IMR-90 (cell line): Measurements from ENCODE around the gene ASIC2. TPM values are rescaled to one million over a fixed set of nuclear protein-coding genes. Genes with fewer than 3 reads are reported as not detected.

Source experiments
- ATAC-seq: fragments of 200-7000 bp; cut with Tn5 transposase; 2 replicates; pipeline ENCODE4 v1.9.1; 2020; ENCODE audit warnings: low read depth, mild to moderate bottlenecking, moderate library complexity
- BruUV-seq: library from RNA; stranded (reverse); fragments of 400-500 nt; replicated peaks from 2 replicates; lab custom pipeline; 2021; lab: Mats Ljungman, UMichigan
- CTCF ChIA-PET: fragments of 300-600 bp; formaldehyde crosslinking; extraction: SDS; loops from one replicate; lab custom pipeline; 2021; ENCODE audit warnings: antibody characterized with exemption; lab: Yijun Ruan, JAX
- POLR2A ChIA-PET: fragments of 300-600 bp; sonication (Branson Sonifier 250); formaldehyde crosslinking; loops from one replicate; lab custom pipeline; 2022; ENCODE audit warnings: antibody characterized with exemption; ENCODE audit not compliant: unreplicated experiment; lab: Charles Lee
- DNase-seq: peaks from one replicate; pipeline ENCODE4 v3.0.0; 2013
- H2AFZ ChIP-seq: replicated peaks from 2 replicates; pipeline ENCODE3; 2013; ENCODE audit warnings: low read length, mild to moderate bottlenecking; ENCODE audit not compliant: poor library complexity
- H2AK5ac ChIP-seq: 2 replicates; pipeline ENCODE4 v1.6.1; 2013; ENCODE audit warnings: low read depth, low read length, inconsistent platforms
- H2AK9ac ChIP-seq: replicated peaks from 2 replicates; pipeline ENCODE3; 2013; ENCODE audit warnings: mild to moderate bottlenecking, low read depth, low read length, moderate library complexity; ENCODE audit not compliant: poor library complexity
- H2BK120ac ChIP-seq: 2 replicates; pipeline ENCODE4 v1.6.1; 2013; ENCODE audit warnings: low read depth, low read length, inconsistent platforms
- H2BK15ac ChIP-seq: 3 replicates; pipeline ENCODE4 v1.6.1; 2013; ENCODE audit warnings: low read depth, low read length, inconsistent platforms
- H2BK20ac ChIP-seq: 2 replicates; pipeline ENCODE4 v1.6.1; 2013; ENCODE audit warnings: low read depth, mild to moderate bottlenecking, inconsistent platforms, low read length, moderate library complexity
- H2BK5ac ChIP-seq: 2 replicates; pipeline ENCODE4 v1.6.1; 2013; ENCODE audit warnings: mild to moderate bottlenecking, low read depth, low read length, inconsistent platforms; ENCODE audit not compliant: poor library complexity, severe bottlenecking
- H3K14ac ChIP-seq: replicated peaks from 2 replicates; pipeline ENCODE4 v1.6.1; 2013; ENCODE audit warnings: low read depth, low read length, inconsistent platforms
- H3K18ac ChIP-seq: 2 replicates; pipeline ENCODE4 v1.6.1; 2013; ENCODE audit warnings: low read depth, low read length, control low read depth
- H3K23ac ChIP-seq: 2 replicates; pipeline ENCODE4 v1.6.1; 2013; ENCODE audit warnings: low read depth, low read length, inconsistent platforms
- H3K27ac ChIP-seq: 2 replicates; pipeline ENCODE4 v1.5.1; 2013; ENCODE audit warnings: mild to moderate bottlenecking, control low read depth, low read length; ENCODE audit not compliant: insufficient read depth
- H3K27me3 ChIP-seq: 2 replicates; pipeline ENCODE4 v1.6.1; 2013; ENCODE audit warnings: low read length; ENCODE audit not compliant: control insufficient read depth, insufficient read depth
- H3K36me3 ChIP-seq: 2 replicates; pipeline ENCODE4 v1.6.1; 2013; ENCODE audit warnings: low read length, mixed read lengths; ENCODE audit not compliant: control insufficient read depth, insufficient read depth
- H3K4ac ChIP-seq: 2 replicates; pipeline ENCODE4 v1.6.1; 2013; ENCODE audit warnings: low read depth, low read length, inconsistent platforms
- H3K4me1 ChIP-seq: 2 replicates; pipeline ENCODE4 v1.6.1; 2013; ENCODE audit warnings: low read length, mixed read lengths; ENCODE audit not compliant: control insufficient read depth, insufficient read depth
- H3K4me2 ChIP-seq: 2 replicates; pipeline ENCODE4 v1.6.1; 2013; ENCODE audit warnings: low read depth, mild to moderate bottlenecking, control low read depth, low read length, moderate library complexity
- H3K4me3 ChIP-seq: 2 replicates; pipeline ENCODE4 v1.5.1; 2013; ENCODE audit warnings: low read depth, mild to moderate bottlenecking, control low read depth, low read length, moderate library complexity; ENCODE audit not compliant: insufficient read depth
- H3K56ac ChIP-seq: 2 replicates; pipeline ENCODE4 v1.6.1; 2013; ENCODE audit warnings: low read length, inconsistent platforms; ENCODE audit not compliant: insufficient read depth; ENCODE audit errors: extremely low read depth
- H3K79me1 ChIP-seq, 2 experiments: 2 replicates each; pipeline ENCODE4 v1.6.1; 2013; ENCODE audit warnings: low read length in 2 of 2, inconsistent platforms in 1 of 2, low read depth in 1 of 2
- H3K9ac ChIP-seq: 2 replicates; pipeline ENCODE4 v1.6.1; 2013; ENCODE audit warnings: low read depth, low read length, control low read depth
- H3K9me1 ChIP-seq: 2 replicates; pipeline ENCODE4 v1.6.1; 2013; ENCODE audit warnings: low read length, inconsistent platforms; ENCODE audit not compliant: insufficient read depth
- H3K9me3 ChIP-seq: 2 replicates; pipeline ENCODE4 v1.6.1; 2013; ENCODE audit warnings: low read length; ENCODE audit not compliant: control insufficient read depth, insufficient read depth
- H4K20me1 ChIP-seq: 2 replicates; pipeline ENCODE4 v1.6.1; 2013; ENCODE audit warnings: low read length, inconsistent platforms; ENCODE audit not compliant: insufficient read depth
- H4K5ac ChIP-seq: 2 replicates; pipeline ENCODE4 v1.6.1; 2013; ENCODE audit warnings: mild to moderate bottlenecking, low read depth, low read length, control low read depth
- H4K8ac ChIP-seq, 2 experiments: 2 replicates each; pipeline ENCODE4 v1.6.1; 2013; ENCODE audit warnings: low read depth in 2 of 2, low read length in 2 of 2, control low read depth in 1 of 2, inconsistent platforms in 1 of 2
- H4K91ac ChIP-seq: 2 replicates; pipeline ENCODE4 v1.6.1; 2013; ENCODE audit warnings: low read depth, low read length, inconsistent platforms; ENCODE audit not compliant: insufficient read depth
- CEBPB ChIP-seq: IDR thresholded peaks from 2 replicates; pipeline ENCODE4 v1.6.1; 2012; ENCODE audit warnings: low read depth, low read length, improper control_type of control experiment
- FOS ChIP-seq: fragments of 150-350 bp; IDR thresholded peaks from 2 replicates; pipeline ENCODE4 v1.6.1; 2016; ENCODE audit warnings: low read depth, low read length
- MAFK ChIP-seq: IDR thresholded peaks from 2 replicates; pipeline ENCODE4 v1.6.1; 2012; ENCODE audit warnings: low read depth, low read length, improper control_type of control experiment
- MAZ ChIP-seq: IDR thresholded peaks from 2 replicates; pipeline ENCODE4 v1.6.1; 2012; ENCODE audit warnings: low read depth, mild to moderate bottlenecking, low read length, improper control_type of control experiment, moderate library complexity, borderline replicate concordance
- NFE2L2 ChIP-seq: fragments of 150-350 bp; IDR thresholded peaks from 2 replicates; pipeline ENCODE4 v1.6.1; 2016; ENCODE audit warnings: low read depth, mild to moderate bottlenecking, low read length
- POLR2A ChIP-seq: IDR thresholded peaks from 2 replicates; pipeline ENCODE4 v1.6.1; 2012; ENCODE audit warnings: mild to moderate bottlenecking, low read depth, low read length
- RFX5 ChIP-seq: IDR thresholded peaks from 2 replicates; pipeline ENCODE4 v1.8.0; 2012; ENCODE audit warnings: low read depth, mild to moderate bottlenecking, low read length, moderate library complexity
- WGBS, 2 experiments: methylation state at CpG; one replicate each; pipeline versions ENCODE4 v1.1.5 to v1.1.7; 2013; ENCODE audit warnings: missing lambda C conversion rate in 2 of 2; ENCODE audit not compliant: insufficient read length in 1 of 2; ENCODE audit errors: extremely low coverage in 2 of 2; 5-methylcytosine and 5-hydroxymethylcytosine counted together
- dilution Hi-C: fragments of 300-500 bp; cut with HindIII; formaldehyde crosslinking; loops from one replicate; pipeline ENCODE4 v1.14.3; 2018; ENCODE audit warnings: low sequenced_read_pairs; ENCODE audit not compliant: unreplicated experiment
- in situ Hi-C: fragments of 300-500 bp; cut with MboI; formaldehyde crosslinking; loops from 3 replicates; pipeline ENCODE4 v1.14.3; 2019; ENCODE audit warnings: low sequenced_read_pairs, inconsistent platforms, mixed read lengths
- intact Hi-C: fragments of 100-400 bp; cut with micrococcal nuclease; formaldehyde crosslinking; loops from 2 replicates; pipeline ENCODE4 v1.10.0; 2022
- polyA plus RNA-seq, 3 experiments: library from polyadenylated mRNA; depleted of rRNA; stranded (reverse); fragments of >200 nt; gene quantifications; 2 replicates each; pipeline ENCODE4 v1.2.3, GENCODE V29; 2012; ENCODE audit warnings: low replicate concordance in 1 of 3
- total RNA-seq: library from RNA; depleted of rRNA; stranded (reverse); fragments of >200 nt; gene quantifications from 2 replicates; pipeline ENCODE4 v1.2.3, GENCODE V29; 2012
- TF ChIP-seq, protein P1 (sequence below): conservative IDR thresholded peaks from 2 replicates; pipeline ENCODE4 v1.5.1; 2012; ENCODE audit warnings: mild to moderate bottlenecking, low read depth, low read length, improper control_type of control experiment
- TF ChIP-seq, protein P2 (sequence below): fragments of 150-350 bp; IDR thresholded peaks from 2 replicates; pipeline ENCODE4 v1.6.1; 2017; ENCODE audit warnings: mild to moderate bottlenecking, antibody characterized with exemption, low read length, low read depth

The ASIC2 gene
- total and polyA plus RNA-seq, 2 of the 4 experiments (the other 2 are of a cell fraction): under 0.01 to 0.15 TPM

DNA sequence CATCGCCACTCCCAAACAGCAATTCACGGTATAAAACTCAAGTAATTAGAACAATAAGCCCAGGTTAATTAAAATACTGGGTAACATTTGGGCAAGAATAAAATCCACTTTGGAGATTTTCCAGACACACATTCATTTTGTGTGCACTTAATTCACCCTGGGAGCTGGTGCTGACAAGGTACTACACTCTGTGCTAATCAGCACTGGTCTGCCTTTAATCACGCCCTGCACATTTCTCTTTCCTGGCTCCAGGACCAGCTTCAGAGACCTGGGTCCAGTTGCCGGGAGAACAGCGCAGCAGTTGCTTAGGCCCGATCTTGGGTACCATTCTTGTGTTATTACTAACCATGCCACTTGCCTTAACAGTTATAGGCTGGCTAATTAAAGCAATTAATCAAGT lies 23.7 kb upstream of the ASIC2 start:
- Histone ChIP-seq H3K9me3 (no peaks in the 10 kb centered on the region), H3K36me3 (no peaks in the 10 kb centered on the region), H3K4me2 (no peak overlapping the region), H4K91ac (no peak overlapping the region), H3K9ac (no peak overlapping the region), H3K14ac (no peak overlapping the region), H4K20me1 (no peaks in the 10 kb centered on the region), H3K27me3 (peaks cover 5% of the 10 kb centered on the region; the same call in 1 of the 2 replicates), H2AK9ac (no peak overlapping the region), H4K8ac (no peak overlapping the region), H3K9me1 (no peaks in the 10 kb centered on the region), H2BK120ac (no peak overlapping the region), H3K23ac (no peak overlapping the region), H3K4ac (no peak overlapping the region), H3K56ac (no peak overlapping the region), H4K5ac (no peak overlapping the region), H2BK5ac (no peak overlapping the region), H2BK20ac (no peak overlapping the region), H2BK15ac (no peak overlapping the region), H3K4me1 (no peaks in the 10 kb centered on the region), H3K27ac (no peak overlapping the region), H2AK5ac (no peak overlapping the region), H3K4me3 (no peak overlapping the region), H3K18ac (no peak overlapping the region), H2AFZ (no peak overlapping the region), H3K79me1 (no peaks in the 10 kb centered on the region)
- in situ Hi-C loops: no loop called here
- DNase-seq: no peak
- no CpG with 5 or more reads among the region's 6 CpGs for WGBS, 2 experiments
- POLR2A ChIA-PET: no interaction called here
- CTCF ChIA-PET: no interaction called here
- intact Hi-C loops: no loop called here
- BruUV-seq: no TSS peak
- dilution Hi-C loops: no loop called here
- TF ChIP-seq CEBPB: no peak
- no peak for TF ChIP-seq POLR2A
- TF ChIP-seq MAFK: no peak
- no peak for TF ChIP-seq MAZ
- TF ChIP-seq, protein P1, sequence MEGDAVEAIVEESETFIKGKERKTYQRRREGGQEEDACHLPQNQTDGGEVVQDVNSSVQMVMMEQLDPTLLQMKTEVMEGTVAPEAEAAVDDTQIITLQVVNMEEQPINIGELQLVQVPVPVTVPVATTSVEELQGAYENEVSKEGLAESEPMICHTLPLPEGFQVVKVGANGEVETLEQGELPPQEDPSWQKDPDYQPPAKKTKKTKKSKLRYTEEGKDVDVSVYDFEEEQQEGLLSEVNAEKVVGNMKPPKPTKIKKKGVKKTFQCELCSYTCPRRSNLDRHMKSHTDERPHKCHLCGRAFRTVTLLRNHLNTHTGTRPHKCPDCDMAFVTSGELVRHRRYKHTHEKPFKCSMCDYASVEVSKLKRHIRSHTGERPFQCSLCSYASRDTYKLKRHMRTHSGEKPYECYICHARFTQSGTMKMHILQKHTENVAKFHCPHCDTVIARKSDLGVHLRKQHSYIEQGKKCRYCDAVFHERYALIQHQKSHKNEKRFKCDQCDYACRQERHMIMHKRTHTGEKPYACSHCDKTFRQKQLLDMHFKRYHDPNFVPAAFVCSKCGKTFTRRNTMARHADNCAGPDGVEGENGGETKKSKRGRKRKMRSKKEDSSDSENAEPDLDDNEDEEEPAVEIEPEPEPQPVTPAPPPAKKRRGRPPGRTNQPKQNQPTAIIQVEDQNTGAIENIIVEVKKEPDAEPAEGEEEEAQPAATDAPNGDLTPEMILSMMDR: no peak
- no peak for TF ChIP-seq NFE2L2
- TF ChIP-seq, protein P2, sequence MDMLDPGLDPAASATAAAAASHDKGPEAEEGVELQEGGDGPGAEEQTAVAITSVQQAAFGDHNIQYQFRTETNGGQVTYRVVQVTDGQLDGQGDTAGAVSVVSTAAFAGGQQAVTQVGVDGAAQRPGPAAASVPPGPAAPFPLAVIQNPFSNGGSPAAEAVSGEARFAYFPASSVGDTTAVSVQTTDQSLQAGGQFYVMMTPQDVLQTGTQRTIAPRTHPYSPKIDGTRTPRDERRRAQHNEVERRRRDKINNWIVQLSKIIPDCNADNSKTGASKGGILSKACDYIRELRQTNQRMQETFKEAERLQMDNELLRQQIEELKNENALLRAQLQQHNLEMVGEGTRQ: no peak
- TF ChIP-seq FOS: no peak
- TF ChIP-seq RFX5: no peak
- no peak for ATAC-seq
